NCI-H2227 treated with DMSO at 0.1 percent for 48 hours (cell line): ENCODE measurements around the gene GLI1.

Experiments
- DNase-seq: peaks from one replicate; lab custom pipeline; 2025; lab: John Stamatoyannopoulos, UW

The GLI1 gene

GRCh38 chr12:57461276-57461916 is 1.8 kb downstream of the GLI1 start:
- DNase-seq: no peak

GRCh38 chr12:57461917-57462250 is 2.3 kb downstream of the GLI1 start:
- no peak for DNase-seq

- DNase-seq: peak; percentile 60
Measured at GRCh38 chr12:57462251-57462911, 2.8 kb downstream of the GLI1 start.

- no peak for DNase-seq
Measured at GRCh38 chr12:57462912-57463253, 3.3 kb downstream of the GLI1 start.

- DNase-seq: no peak
Measured at GRCh38 chr12:57464569-57464968, 5.0 kb downstream of the GLI1 start.

GRCh38 chr12:57465030-57465746 is 5.6 kb downstream of the GLI1 start:
- no peak for DNase-seq

- no peak for DNase-seq
Measured at GRCh38 chr12:57465747-57466505, 6.3 kb downstream of the GLI1 start.

- no peak for DNase-seq
Measured at GRCh38 chr12:57467212-57467874, 7.8 kb downstream of the GLI1 start.

GRCh38 chr12:57467915-57468314 is 8.3 kb downstream of the GLI1 start:
- no peak for DNase-seq

GRCh38 chr12:57469296-57470164 is 9.9 kb downstream of the GLI1 start:
- DNase-seq: no peak

- DNase-seq: no peak
Measured at GRCh38 chr12:57470286-57470969, 10.8 kb downstream of the GLI1 start.

GRCh38 chr12:57470970-57471656 is 11.5 kb downstream of the GLI1 start:
- no peak for DNase-seq

- DNase-seq: no peak
Measured at GRCh38 chr12:57471661-57472060, 12.1 kb downstream of the GLI1 start.

GRCh38 chr12:57472391-57472790 is 12.8 kb downstream of the GLI1 start:
- no peak for DNase-seq

- DNase-seq: no peak
Measured at GRCh38 chr12:57473392-57473791, 13.8 kb downstream of the GLI1 start.

- no peak for DNase-seq
Measured at GRCh38 chr12:57473886-57474285, 14.3 kb downstream of the GLI1 start.

GRCh38 chr12:57474430-57474829 is 14.8 kb downstream of the GLI1 start:
- no peak for DNase-seq

GRCh38 chr12:57474862-57475261 is 15.3 kb downstream of the GLI1 start:
- no peak for DNase-seq

- no peak for DNase-seq
Measured at GRCh38 chr12:57475271-57476161, 15.9 kb downstream of the GLI1 start.
